SK-N-DZ (cell line): ENCODE data around the gene CFAP74.

Source experiments
- DNase-seq: peaks from one replicate; pipeline ENCODE4 v3.0.0-alpha.2; 2015; ENCODE audit warnings: low spot score

The CFAP74 gene

DNA sequence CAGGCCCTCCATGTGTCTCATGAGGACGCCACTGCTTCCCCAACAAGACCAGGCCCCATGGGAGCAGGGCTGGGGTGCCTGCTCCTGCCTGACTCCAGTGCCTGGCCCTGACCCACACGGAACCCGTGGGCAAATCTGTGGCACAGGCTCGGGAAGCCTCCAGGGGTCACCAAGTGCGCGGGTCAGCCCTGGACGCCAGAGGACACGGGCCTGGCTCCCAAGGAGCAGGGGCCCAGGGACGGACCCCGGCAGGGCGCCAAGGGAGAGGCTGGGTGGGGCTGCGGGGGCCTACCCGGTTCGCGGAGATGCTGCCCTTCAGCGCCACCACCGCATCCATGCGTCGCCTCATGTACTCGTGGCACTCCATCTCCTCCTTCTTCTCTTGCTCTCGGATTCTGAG, 31.9 kb downstream of the CFAP74 start:
- DNase-seq: no peak

DNA sequence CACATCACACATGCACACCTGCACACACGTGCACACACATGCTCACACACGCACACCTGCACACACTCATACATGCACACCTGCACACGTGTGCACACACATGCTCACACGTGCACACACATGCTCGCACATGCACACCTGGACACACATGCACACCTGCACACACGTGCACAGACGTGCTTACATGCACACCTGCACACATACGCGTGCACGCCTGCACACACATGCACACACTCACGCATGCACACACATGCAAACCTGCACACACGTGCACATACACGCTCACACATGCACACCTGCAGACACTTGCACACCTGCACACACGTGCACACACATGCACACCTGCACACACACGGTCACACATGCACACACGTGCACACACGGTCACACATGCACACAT, 32.6 kb downstream of the CFAP74 start:
- no peak for DNase-seq

DNA sequence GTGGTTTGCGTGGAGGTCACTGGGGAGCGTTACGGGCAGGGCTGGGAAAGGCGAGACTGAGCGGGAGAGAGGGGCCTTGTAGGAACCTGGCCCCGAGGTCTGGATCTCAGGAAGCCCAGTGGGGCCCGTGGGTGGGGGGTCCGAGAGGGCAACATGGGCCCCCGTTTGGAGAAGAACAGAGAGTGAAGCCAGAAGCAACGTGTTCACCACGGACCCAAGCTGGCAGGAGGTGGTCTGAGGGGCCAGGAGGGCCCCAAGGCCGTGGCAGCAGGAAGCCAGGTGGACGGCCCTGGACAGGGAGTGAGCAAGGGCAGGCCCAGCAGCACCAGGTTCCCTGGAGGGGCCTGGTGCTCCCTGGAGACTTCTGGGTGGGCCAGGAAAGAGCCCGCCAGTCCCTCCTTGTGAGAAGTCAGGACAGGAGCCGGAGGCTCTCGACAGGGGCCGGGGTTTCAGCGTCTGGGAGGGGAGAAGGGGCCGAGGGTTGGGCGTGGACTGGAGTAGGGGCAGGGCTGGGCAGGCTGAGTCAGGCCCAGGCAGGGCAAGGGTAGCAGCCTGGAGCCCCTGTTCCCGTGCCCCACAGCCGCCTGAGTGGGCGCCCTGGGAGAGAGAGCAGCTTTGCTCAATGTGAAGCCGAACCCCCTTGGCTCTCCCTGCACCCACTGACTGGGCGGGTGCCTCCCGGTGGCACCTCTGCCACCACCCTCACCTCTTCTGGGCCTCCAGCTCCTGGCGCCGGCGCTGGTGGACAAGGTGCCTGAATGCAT, 33.5 kb downstream of the CFAP74 start:
- no peak for DNase-seq

GRCh38 chr1:1969505-1969900, 34.1 kb downstream of the CFAP74 start:
- no peak for DNase-seq

GRCh38 chr1:1968767-1969504, 34.6 kb downstream of the CFAP74 start:
- DNase-seq: no peak

DNA sequence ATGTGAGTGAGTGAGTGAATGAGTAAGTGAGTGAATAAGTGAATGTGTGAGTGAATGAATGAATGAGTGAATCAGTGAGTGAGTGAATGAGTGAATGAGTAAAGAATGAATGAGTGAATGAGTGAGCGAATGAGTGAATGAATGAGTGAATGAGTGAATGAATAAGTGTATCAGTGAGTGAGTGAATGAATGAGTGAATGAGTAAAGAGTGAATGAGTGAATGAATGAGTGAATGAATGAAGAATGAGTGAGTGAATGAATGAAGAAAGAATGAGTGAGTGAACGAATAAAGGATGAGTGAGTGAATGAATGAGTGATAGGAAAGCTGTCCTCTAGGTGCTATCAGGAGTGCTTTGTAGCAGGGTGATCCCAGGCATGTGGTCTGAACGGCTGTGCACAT, 35.7 kb downstream of the CFAP74 start:
- DNase-seq: no peak

GRCh38 chr1:1967151-1967550, 36.4 kb downstream of the CFAP74 start:
- DNase-seq: no peak

DNA sequence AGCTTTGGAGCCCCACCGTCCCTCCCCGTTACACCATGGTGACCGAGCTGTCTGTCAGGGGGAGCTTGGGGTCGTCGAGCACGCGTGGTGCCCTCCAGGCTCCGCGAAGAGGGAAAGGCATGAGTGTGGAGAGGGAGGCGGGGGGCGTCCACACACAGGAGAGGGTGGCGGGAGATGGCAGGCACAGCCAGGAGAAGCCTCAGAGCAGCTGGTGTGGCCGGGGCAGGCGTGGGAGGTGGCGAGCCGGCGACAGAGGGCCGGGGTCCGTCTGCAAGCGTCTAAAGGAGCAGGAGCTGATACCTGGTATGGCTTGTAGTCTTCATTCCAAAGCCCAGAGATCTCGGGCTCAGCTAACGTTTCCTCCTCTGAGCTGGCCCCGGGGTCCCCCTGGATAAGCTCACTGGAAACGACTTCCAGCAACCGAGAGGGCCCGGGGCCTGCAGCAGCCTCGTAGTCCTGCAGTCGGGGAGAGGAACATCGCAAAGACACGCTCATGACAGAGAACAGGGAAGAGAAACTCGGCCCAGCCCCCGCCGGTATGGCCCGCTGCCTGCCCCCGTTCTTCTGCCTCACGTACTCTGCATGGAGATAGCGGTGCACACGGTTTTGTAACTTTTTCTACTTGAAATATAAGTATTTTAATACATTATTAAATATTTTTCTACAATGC, 37.4 kb downstream of the CFAP74 start:
- no peak for DNase-seq

GRCh38 chr1:1965546-1965945, 38.0 kb downstream of the CFAP74 start:
- DNase-seq: no peak

DNA sequence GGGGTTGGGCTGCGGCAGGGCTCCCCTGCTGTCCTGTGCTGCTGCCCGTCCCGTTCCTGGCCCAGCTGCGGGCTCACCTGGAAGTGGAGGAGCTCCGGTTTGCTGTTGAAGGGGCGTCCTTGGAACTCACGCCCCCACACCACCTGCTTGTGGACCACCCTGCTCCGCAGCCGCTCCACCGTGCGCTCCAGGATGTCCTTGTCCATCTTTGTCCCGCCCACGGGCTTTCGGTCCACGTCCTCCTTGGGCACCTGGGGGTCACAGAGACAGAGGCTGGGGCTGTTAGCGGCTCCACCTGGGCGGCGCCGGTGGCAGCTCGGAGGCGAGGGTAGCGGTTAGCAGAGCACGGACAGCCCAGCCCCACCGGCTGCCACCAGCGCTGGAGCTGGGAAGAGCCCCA, 38.8 kb downstream of the CFAP74 start:
- DNase-seq: no peak

GRCh38 chr1:1963570-1963969, 40.0 kb downstream of the CFAP74 start:
- no peak for DNase-seq

- no peak for DNase-seq
Measured at GRCh38 chr1:1962752-1963151, 40.8 kb downstream of the CFAP74 start.

- DNase-seq: no peak
Measured at GRCh38 chr1:1960480-1961196, 42.9 kb downstream of the CFAP74 start.

DNA sequence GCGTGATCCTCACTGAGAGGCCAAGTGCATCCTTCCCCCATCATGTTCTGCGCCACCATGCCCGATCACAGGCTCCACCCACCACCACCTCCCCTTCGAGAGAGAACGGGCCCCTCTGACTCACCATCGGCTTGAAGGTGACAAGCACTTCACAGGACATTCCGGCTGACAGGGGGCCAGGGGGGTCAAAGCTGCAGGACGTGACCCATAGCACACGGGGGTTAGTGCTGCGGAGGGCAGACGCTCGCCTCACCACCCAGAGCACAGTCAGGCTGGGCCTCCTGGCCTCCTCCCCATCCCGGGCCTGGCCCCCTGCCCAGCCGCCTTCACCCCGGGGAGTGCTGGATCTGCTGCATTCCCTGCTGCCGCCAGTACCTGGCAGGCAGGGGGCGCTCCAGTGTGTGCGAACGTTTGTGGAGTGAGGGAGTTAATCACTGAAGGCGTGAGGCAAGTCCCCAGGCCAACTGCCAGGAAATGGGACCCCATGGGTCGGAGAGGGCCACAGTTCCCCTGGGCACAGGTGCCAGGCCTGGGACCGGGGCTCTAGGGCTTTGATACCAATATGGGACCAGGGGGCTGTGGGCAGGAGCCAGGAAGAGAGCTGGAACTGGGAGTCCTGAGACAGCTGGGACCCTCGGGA, 43.6 kb downstream of the CFAP74 start:
- peak; percentile 52 for DNase-seq

GRCh38 chr1:1959459-1959839, 44.1 kb downstream of the CFAP74 start:
- no peak for DNase-seq

GRCh38 chr1:1958071-1958541, 45.5 kb downstream of the CFAP74 start:
- DNase-seq: no peak

DNA sequence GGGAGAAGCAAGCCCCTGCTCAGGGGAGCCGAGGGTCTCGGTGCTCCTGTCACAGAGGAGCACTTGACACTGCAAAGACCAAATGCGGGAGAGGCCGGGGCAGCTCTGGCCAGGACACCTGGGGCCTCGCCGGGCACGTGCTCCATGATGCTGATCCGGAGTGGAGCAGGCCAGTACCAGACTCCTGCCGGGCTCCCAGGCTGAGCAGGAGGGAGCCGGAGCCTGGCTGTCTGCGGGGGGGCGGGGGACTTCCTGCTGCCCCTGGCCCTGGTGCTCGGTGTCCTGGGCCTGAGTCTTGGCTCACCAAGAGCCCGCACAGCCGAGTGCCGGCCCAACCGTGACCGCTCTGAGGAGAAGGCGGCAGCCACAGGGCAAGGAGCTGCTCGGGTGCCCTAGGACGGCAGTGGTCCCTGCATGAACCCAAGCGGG, 46.0 kb downstream of the CFAP74 start:
- DNase-seq: no peak

GRCh38 chr1:1956586-1957532, 46.7 kb downstream of the CFAP74 start:
- DNase-seq: no peak

- DNase-seq: no peak
Measured at GRCh38 chr1:1956101-1956500, 47.5 kb downstream of the CFAP74 start.

DNA sequence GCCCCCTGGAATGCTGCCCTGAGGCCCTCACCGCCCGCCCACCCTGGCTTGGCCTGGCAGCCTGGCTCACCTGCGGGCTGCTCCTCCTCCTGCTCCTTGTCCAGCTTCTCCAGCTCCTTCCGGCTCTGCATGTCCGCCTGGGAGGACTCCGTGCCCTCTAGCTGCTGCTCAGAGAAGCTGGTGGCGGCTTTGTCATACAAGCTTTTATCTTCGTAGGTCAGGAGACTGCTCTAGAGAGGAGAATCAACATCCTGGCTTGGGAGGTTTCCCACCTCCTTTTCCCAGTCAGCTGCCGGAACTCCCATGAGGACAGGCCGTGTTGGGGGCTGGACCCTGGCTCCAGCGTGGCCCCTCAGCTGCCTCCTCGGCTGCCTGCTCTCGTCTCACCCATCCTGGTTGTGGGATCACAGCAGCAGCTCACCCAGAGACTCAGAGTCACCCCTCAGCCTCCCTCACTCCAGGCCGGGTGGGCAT, 47.9 kb downstream of the CFAP74 start:
- DNase-seq: no peak
